WTC11 (cell line): ENCODE results near the gene LGMN. TPM values are rescaled to one million over a fixed set of nuclear protein-coding genes. Genes with fewer than 3 reads are reported as not detected.

ENCODE experiments used
- ATAC-seq: fragments of 200-7000 bp; cut with Tn5 transposase; 2 replicates; pipeline ENCODE4 v1.10.0; 2021; ENCODE audit warnings: mild to moderate bottlenecking, moderate library complexity
- CTCF ChIA-PET: fragments of 300-600 bp; sonication (Branson Sonifier 250); formaldehyde crosslinking; loops from one replicate; lab custom pipeline; 2021; ENCODE audit warnings: antibody characterized with exemption; lab: Charles Lee
- POLR2A ChIA-PET: fragments of 350-600 bp; sonication (Branson Sonifier 250); formaldehyde crosslinking; loops from one replicate; lab custom pipeline; 2021; ENCODE audit warnings: antibody characterized with exemption; lab: Charles Lee
- DNase-seq: peaks from one replicate; pipeline ENCODE4 v3.0.0; 2021; ENCODE audit warnings: low spot score
- H3K27ac Mint-ChIP-seq: 2 replicates; pipeline ENCODE4 v1.8.0; 2021; ENCODE audit warnings: mixed read lengths
- H3K27me3 Mint-ChIP-seq: 2 replicates; pipeline ENCODE4 v1.8.0; 2021; ENCODE audit warnings: low read depth, mild to moderate bottlenecking, moderate library complexity, mixed read lengths
- H3K36me3 Mint-ChIP-seq: 2 replicates; pipeline ENCODE4 v1.8.0; 2021; ENCODE audit warnings: mixed read lengths
- H3K4me1 Mint-ChIP-seq: 2 replicates; pipeline ENCODE4 v1.8.0; 2022; ENCODE audit warnings: mixed read lengths
- H3K4me3 Mint-ChIP-seq: 2 replicates; pipeline ENCODE4 v1.8.0; 2021; ENCODE audit warnings: mild to moderate bottlenecking, moderate library complexity, mixed read lengths
- H3K9me3 Mint-ChIP-seq: 2 replicates; pipeline ENCODE4 v1.8.0; 2021; ENCODE audit warnings: mixed read lengths
- AFF4 ChIP-seq: sonication (generic); formaldehyde crosslinking; IDR thresholded peaks from 2 replicates; pipeline ENCODE4 v1.8.1; 2023; ENCODE audit warnings: mild to moderate bottlenecking, missing genetic modification reagents, borderline replicate concordance
- AR ChIP-seq: fragments of 250-450 bp; sonication (Bioruptor Pico); IDR thresholded peaks from 2 replicates; pipeline ENCODE4 v1.9.0; 2021; ENCODE audit warnings: mild to moderate bottlenecking
- ATF1 ChIP-seq: sonication (generic); formaldehyde crosslinking; IDR thresholded peaks from 2 replicates; pipeline ENCODE4 v1.8.1; 2023; ENCODE audit warnings: mild to moderate bottlenecking, moderate library complexity, missing genetic modification reagents
- ATF6 ChIP-seq: sonication (generic); formaldehyde crosslinking; IDR thresholded peaks from 2 replicates; pipeline ENCODE4 v1.8.1; 2023; ENCODE audit warnings: mild to moderate bottlenecking, missing genetic modification reagents
- CBFB ChIP-seq: sonication (generic); formaldehyde crosslinking; IDR thresholded peaks from 2 replicates; pipeline ENCODE4 v1.8.1; 2022; ENCODE audit warnings: mild to moderate bottlenecking, low read depth, missing genetic modification reagents
- CREM ChIP-seq: sonication (generic); formaldehyde crosslinking; IDR thresholded peaks from 2 replicates; pipeline ENCODE4 v1.8.1; 2022; ENCODE audit warnings: mild to moderate bottlenecking, missing genetic modification reagents, moderate library complexity
- EMX1 ChIP-seq: fragments of 250-450 bp; sonication (Bioruptor Pico); IDR thresholded peaks from 2 replicates; pipeline ENCODE4 v1.8.0; 2021; ENCODE audit warnings: mild to moderate bottlenecking
- ERG ChIP-seq: fragments of 250-450 bp; sonication (Bioruptor Pico); IDR thresholded peaks from 2 replicates; pipeline ENCODE4 v1.8.0; 2021; ENCODE audit warnings: mild to moderate bottlenecking
- JAZF1 ChIP-seq: fragments of 250-450 bp; sonication (Bioruptor Pico); IDR thresholded peaks from 2 replicates; pipeline ENCODE4 v1.9.0; 2021; ENCODE audit warnings: moderate library complexity, mild to moderate bottlenecking, inconsistent platforms
- MLX ChIP-seq: sonication (generic); formaldehyde crosslinking; IDR thresholded peaks from 2 replicates; pipeline ENCODE4 v1.8.1; 2023; ENCODE audit warnings: mild to moderate bottlenecking, missing genetic modification reagents, moderate library complexity
- NFYB ChIP-seq: sonication (generic); formaldehyde crosslinking; conservative IDR thresholded peaks from 2 replicates; pipeline ENCODE4 v1.8.0; 2022; ENCODE audit warnings: low read depth, missing genetic modification reagents
- NR3C1 ChIP-seq: sonication (generic); formaldehyde crosslinking; conservative IDR thresholded peaks from 2 replicates; pipeline ENCODE4 v1.8.1; 2023; ENCODE audit warnings: low read depth, mild to moderate bottlenecking, missing genetic modification reagents
- PRDM15 ChIP-seq: sonication (generic); formaldehyde crosslinking; IDR thresholded peaks from 2 replicates; pipeline ENCODE4 v1.8.0; 2022; ENCODE audit warnings: missing genetic modification reagents
- PRRX2 ChIP-seq: fragments of 250-450 bp; sonication (Bioruptor Pico); IDR thresholded peaks from 2 replicates; pipeline ENCODE4 v1.8.0; 2021; ENCODE audit warnings: mild to moderate bottlenecking
- SMAD3 ChIP-seq: sonication (generic); formaldehyde crosslinking; IDR thresholded peaks from 2 replicates; pipeline ENCODE4 v1.8.0; 2022; ENCODE audit warnings: missing genetic modification reagents, mild to moderate bottlenecking, borderline replicate concordance
- SOX15 ChIP-seq: fragments of 250-450 bp; sonication (Bioruptor Pico); IDR thresholded peaks from 2 replicates; pipeline ENCODE4 v1.9.0; 2021; ENCODE audit warnings: mild to moderate bottlenecking
- STAT6 ChIP-seq: sonication (generic); formaldehyde crosslinking; conservative IDR thresholded peaks from 2 replicates; pipeline ENCODE4 v1.8.1; 2023; ENCODE audit warnings: mild to moderate bottlenecking, low read depth, missing genetic modification reagents, moderate library complexity
- TEAD1 ChIP-seq: sonication (generic); formaldehyde crosslinking; IDR thresholded peaks from 2 replicates; pipeline ENCODE4 v1.8.0; 2022; ENCODE audit warnings: mild to moderate bottlenecking, missing genetic modification reagents
- ZNF138 ChIP-seq: sonication (generic); formaldehyde crosslinking; conservative IDR thresholded peaks from 2 replicates; pipeline ENCODE4 v1.8.1; 2022; ENCODE audit warnings: mild to moderate bottlenecking, moderate library complexity, missing genetic modification reagents
- ZNF232 ChIP-seq: sonication (generic); formaldehyde crosslinking; IDR thresholded peaks from 2 replicates; pipeline ENCODE4 v1.8.0; 2022; ENCODE audit warnings: mild to moderate bottlenecking, missing genetic modification reagents
- total RNA-seq: library from RNA; stranded (reverse); gene quantifications from 3 replicates; pipeline ENCODE4 v1.2.3, GENCODE V29; 2021

The LGMN gene
- total RNA-seq, 1 experiment from 2014 or later = 55.7 TPM

- TF ChIP-seq EMX1 (CRISPR knock-in tag) = no peak
- TF ChIP-seq CREM = no peak
- TF ChIP-seq PRRX2 (CRISPR knock-in tag) = no peak
- TF ChIP-seq ZNF232 (CRISPR knock-in tag) = no peak
- TF ChIP-seq MLX = no peak
- no peak for TF ChIP-seq SMAD3 (CRISPR knock-in tag)
- no peak for TF ChIP-seq ATF1
- no peak for TF ChIP-seq AFF4 (CRISPR knock-in tag)
- TF ChIP-seq JAZF1 = no peak
- TF ChIP-seq ERG (CRISPR knock-in tag) = no peak
- TF ChIP-seq ZNF138 (CRISPR knock-in tag) = no peak
- TF ChIP-seq AR (CRISPR knock-in tag) = no peak
- no peak for TF ChIP-seq NR3C1
- TF ChIP-seq TEAD1 (CRISPR knock-in tag) = no peak
- TF ChIP-seq ATF6 (CRISPR knock-in tag) = no peak
- TF ChIP-seq SOX15 = no peak
- H3K36me3 Mint-ChIP-seq = peaks cover 30% of the 10 kb centered on the region
- H3K27me3 Mint-ChIP-seq = no peaks in the 10 kb centered on the region
- ChIA-PET CTCF (interaction anchor here (0.7 kb wide), 1 partner anchor 12 kb away, joined by 4 read pairs; no protein-coding TSS in a partner anchor), POLR2A (no interaction called here)
- H3K27ac Mint-ChIP-seq = no peak overlapping the region
- no peak for ATAC-seq
- no peak overlapping the region for H3K4me3 Mint-ChIP-seq
- H3K4me1 Mint-ChIP-seq = no peaks in the 10 kb centered on the region
- DNase-seq = no peak
- H3K9me3 Mint-ChIP-seq = no peaks in the 10 kb centered on the region
Measured at GRCh38 chr14:92703516-92703915, 44.9 kb downstream of the LGMN start.

GRCh38 chr14:92702441-92702918, 45.9 kb downstream of the LGMN start:
- H3K36me3 Mint-ChIP-seq = peaks cover 30% of the 10 kb centered on the region
- H3K4me1 Mint-ChIP-seq = no peaks in the 10 kb centered on the region
- no peak overlapping the region; the same call in 1 of the 2 replicates for H3K27ac Mint-ChIP-seq
- POLR2A ChIA-PET = no interaction called here
- CTCF ChIA-PET = interaction anchor here (0.7 kb wide), 1 partner anchor 13 kb away, joined by 4 read pairs; no protein-coding TSS in a partner anchor
- no peak for ATAC-seq
- no peak for DNase-seq
- H3K9me3 Mint-ChIP-seq = no peaks in the 10 kb centered on the region
- H3K4me3 Mint-ChIP-seq = no peak overlapping the region
- H3K27me3 Mint-ChIP-seq = no peaks in the 10 kb centered on the region
- TF ChIP-seq PRDM15 (CRISPR knock-in tag) = no peak
- no peak for TF ChIP-seq CBFB
- no peak for TF ChIP-seq STAT6 (CRISPR knock-in tag)
- TF ChIP-seq NFYB (CRISPR knock-in tag) = no peak
